HG02870 (cell line): ENCODE results near the gene SCGN.

ENCODE experiments used
- ATAC-seq: cut with Tn5 transposase; IDR thresholded peaks from one replicate; pipeline ENCODE4 v1.9.1; 2021; ENCODE audit warnings: mild to moderate bottlenecking, moderate library complexity; ENCODE audit not compliant: unreplicated experiment

SCGN gene

DNA sequence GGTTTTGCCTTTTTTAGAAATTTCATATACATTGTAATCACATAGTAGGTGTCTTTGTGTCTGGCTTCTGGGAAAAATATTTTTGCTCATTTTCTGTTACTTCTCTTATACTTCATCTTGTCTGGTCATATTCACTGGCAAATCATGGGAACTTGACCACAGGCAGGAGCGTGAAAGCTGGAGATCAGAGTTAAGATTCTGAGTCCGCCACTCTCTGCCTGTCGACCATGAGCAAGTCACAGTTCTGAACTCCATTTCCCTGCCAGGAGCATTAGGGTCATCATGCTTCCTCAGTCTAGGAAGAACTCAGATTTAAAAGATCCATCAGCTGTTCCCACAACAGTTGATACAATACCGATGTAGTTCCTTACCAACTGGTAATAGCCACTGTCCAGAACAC is 12.4 kb upstream of the SCGN start:
- ATAC-seq = no peak

DNA sequence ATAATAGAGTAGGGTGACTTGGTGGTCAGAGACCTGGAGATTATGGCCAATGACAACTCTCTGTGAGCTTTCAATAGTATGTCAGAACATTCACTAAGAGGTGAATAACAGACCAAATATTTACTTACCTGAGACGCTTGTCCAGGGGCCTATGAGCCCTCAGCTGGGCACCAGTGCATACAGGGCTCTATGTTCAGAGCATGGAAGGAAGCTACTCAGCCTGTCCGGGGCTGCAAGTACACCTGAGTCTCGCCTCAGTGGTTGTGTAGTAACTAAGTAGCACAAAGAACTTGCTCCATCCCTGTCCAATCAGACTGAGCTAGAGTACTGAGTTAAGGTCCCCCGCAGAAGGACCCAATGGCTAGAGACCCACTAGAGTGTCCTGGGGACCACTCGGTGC is 11.6 kb upstream of the SCGN start:
- ATAC-seq = no peak

DNA sequence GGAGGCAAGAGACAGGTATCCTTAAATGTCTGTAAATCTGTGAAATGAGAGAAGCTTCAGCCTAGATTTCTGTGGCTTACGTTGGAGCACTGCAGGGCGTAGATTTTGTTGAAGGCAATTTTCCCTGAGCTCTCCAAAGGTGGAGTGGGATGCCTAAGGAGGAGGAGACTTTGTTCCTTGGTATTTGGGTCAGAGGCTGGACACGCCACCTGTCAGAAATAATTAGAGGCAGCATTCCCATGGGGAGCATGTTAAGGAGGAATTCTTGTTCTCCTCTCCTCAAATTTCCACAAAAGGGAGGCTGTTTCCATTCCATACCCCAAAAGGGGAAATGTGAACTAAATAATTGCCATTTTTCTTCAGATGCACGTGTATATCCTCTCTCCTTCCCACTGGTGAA is 11.1 kb upstream of the SCGN start:
- ATAC-seq = no peak

DNA sequence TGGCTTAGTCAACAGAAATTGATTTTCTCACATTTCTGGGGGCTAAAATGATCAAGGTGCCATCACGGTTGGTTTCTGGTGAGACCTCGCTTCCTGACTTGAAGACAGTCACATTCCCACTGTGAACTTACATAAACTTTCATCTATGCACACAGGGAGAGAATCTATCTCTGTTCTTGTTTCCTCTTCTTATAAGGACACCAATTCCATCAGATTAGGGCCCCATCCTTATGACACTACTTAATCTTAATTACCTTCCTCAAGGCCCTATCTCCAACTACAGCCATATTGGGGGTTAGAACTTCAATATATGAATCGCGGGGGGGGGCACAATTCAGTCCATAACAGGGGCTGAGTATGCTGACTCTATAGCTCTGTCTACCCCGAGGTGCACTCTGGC is 10.6 kb upstream of the SCGN start:
- no peak for ATAC-seq

DNA sequence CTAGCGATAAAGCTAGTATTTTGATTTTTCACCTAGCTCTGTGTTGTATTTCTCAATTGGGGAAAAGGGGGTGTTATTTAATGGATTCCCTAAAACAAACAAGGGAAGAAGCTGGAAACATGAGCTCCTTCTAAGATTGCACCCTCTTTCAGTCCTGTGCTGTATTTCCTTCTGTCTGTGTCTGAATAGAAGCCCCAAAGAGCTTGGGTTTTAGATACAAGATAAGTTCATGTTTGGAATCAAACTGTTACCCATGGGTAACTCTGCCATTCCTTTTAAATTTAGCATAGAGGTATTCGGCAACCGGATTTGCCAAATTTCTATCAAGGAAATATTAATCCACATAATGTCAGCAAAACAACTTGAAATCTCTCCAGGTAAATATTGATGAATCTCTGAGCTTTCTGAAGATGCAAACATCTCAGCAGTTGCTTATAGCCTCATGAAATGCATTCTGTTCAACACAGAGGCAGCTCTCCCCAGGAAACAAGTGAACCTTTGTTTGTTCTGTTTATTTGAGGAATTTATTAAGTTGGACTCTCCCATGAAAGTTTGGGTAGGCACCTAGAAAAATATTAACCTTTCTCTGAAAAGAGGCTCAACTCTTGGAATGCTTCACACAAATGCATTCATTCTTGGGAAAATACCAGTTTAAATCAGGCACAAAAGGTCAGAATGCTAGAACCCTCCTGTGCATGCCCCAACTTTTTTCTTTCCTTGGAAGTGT is 9.9 kb upstream of the SCGN start:
- ATAC-seq = no peak

DNA sequence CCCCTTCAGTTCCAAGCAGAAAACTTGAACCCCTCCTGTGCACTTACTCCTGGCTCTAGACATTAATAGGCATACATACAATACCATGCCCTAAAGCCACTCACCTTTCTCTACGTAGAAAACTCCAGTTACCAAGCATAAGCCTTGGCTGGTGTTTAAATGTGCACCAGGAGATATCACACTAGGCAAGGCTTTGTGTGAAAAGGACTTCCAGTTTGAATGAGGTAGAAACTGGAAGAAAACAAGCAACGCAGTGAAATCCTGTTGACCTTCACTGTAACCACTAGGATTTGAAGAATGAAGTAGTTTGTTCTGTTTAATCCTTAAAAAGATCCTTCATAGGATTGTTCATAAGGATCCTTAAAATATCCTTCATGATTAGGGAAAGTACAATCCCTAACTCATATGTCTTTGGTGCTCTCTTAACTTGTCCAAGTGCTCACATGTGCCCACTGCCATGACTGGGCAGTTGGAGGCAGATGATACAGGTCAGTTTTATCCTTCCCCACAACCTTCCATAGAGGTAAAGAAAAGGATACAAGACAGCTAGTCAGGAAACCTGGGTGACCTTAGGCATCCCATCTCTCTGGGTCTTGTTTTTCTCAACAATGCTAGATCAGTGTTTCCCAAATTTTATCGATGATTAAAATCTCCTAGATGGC is 9.2 kb upstream of the SCGN start:
- ATAC-seq = no peak

DNA sequence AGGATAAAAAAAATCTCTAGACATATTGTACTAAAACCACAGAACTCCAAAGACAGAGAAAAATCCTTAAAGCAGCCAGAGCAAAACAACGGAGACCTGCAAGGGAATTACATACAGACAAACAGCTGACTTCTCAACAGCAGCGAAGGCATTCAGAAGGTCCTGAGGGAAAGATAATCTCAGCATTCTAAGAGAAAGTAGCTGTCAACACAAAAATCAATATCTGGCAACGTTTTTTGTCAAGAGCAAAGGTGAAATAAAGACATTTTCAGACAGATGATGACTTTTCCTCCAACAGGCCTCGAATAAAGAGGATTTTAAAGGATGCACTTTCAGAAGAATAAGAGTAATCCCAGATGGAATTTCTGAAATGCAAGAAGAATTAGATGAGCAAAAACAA is 6.1 kb upstream of the SCGN start:
- no peak for ATAC-seq

DNA sequence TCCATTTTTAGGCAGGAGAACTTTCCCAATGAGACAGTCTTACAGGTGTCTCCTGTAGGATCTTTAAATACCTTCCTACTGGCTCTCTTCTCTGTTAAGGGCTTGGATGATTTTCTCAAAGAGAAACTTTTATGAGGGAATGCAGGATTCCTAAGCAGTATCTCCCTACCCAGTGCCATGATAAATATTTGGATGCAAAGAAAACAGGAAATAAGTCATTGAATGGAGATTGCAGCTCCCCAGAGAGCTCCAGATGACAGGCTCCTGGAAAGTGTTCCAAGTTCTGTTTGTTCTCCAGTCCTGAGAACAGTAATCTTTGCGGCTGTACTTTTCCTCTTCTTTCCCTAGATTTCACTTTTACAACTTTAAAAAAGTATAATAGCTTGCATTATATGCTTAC is 2.4 kb upstream of the SCGN start:
- ATAC-seq = no peak

DNA sequence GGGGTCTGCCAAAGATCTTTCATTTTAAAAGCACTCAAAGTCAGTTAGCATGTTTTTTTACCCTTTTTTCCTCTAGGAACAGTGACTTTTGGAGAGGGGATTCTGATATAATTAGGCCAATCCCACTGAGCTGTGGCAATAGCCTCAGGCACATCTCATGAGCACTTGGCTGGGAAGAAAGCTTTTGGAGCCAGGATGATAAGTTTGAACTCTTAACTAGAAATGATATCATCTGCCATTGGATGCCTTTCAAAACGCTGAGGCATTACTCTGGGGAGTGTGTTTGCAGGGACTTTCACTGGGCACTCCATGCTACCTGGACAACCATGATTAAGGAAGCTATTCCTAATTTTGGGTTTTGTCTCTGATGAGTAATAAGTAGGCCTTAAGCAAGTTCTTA is 3.7 kb downstream of the SCGN start:
- no peak for ATAC-seq

DNA sequence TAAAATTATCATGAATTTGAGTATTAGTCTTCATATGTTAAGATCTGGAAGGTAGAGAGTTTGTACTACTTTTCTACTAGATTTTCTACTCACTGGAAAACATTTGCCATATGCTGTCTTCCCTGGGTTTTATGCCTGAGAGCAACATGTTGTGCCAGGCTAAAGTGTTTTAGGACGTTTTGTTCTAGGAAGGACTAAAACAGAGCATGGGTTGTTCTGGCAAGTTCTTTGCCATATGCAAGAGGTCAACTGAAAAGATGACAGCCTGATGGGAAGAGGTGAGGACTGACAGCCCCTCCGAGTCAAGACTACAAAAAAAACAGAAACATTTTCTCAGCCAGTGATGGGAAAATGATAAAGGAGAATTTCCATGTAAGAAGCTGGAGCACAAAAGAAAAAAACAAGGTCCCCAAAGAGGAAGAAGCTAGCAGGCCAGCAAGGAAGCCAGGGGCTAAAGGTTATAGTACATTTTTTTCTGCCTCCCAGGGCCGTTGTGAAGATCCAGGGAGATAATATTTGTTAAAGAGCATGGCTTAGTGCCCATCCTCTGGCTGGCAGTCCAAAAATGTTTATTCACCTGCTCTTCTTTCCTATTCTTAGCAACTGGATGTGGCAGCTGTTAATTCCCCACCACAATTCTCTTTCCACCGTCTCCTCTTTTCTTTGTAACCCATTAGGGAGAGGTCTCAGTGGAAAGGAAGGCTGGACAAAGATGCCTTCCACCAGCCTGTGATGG is 7.8 kb downstream of the SCGN start:
- no peak for ATAC-seq

DNA sequence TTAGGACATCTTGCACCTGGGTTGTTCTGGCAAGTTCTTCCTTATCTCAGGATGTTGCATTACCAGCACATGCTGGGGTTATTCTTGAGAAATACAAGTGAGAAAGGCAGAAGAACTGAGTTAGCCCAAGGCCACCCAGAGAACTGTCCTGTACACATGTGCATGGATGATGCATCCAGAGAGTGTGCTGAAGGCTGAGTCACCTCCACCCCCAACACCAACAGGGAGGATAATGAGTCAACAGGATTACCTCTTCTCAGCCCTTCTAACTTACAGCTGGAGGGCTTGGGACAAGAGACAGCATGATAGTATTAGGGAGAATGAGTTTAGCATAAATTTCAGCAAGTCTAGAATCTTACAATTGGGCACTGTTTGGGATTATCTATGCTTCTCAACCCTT is 8.5 kb downstream of the SCGN start:
- no peak for ATAC-seq

DNA sequence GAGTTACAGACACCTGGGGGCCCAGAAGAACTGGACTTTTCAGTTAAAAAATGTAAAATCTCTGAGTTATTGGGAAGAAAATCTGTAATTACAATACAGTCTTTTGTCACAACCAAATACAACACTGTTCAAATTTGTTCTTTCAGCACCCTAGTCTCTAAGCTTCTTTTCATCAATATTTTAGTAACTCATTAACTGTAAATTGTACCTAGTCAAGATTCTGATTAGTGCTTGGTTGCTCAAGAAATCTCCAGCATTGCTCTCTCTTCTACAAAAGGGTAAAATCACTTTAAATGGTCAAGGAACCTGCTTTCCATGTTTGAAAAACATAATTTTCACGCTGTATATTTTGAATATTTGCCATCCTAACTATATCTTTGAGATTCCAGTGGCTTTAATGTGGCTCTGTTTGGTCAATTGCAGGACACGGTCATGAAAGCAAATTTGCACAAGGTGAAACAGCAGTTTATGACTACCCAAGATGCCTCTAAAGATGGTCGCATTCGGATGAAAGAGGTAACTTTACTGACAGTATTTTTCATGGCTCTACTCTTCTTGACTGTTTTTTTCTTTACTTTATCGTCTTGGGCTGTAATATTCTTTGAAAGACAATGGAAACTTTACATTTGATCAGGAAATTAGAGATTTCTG is 9.2 kb downstream of the SCGN start:
- no peak for ATAC-seq

DNA sequence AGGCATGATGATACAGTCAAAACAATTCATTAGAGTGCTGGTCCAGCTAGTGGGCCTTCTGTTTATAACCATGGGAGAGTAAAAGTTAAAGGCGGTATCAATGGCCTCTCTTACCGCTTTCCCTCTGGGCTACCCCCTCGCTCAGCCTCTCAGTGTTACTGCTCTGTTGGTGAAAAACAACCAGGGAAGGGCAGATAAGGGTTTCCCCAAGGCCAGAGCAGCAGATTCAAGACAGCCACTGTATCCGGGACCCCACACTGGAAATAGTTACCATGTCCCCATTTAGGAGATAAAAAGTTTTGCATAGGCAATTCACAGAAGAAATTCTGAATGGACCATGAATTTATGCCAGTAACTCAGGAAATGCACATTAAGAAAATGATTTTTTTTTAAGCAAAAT is 13.4 kb downstream of the SCGN start:
- no peak for ATAC-seq

DNA sequence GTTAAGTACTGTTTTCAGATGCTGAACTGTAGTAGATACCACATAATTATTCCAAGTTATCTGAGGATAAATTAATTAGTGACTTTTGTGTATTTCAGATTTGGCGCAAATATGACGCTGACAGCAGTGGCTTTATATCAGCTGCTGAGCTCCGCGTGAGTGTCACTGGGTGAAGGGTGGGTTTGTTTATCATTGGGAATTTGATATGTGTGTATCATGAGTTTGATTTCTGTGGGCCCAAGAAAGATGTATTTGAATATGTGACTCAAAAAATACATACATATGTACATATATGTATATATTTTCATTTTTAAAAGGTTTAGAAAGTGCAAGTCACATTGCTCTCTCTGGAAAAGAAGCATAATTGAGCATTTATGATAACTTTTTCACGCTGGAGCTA is 17.4 kb downstream of the SCGN start:
- no peak for ATAC-seq

DNA sequence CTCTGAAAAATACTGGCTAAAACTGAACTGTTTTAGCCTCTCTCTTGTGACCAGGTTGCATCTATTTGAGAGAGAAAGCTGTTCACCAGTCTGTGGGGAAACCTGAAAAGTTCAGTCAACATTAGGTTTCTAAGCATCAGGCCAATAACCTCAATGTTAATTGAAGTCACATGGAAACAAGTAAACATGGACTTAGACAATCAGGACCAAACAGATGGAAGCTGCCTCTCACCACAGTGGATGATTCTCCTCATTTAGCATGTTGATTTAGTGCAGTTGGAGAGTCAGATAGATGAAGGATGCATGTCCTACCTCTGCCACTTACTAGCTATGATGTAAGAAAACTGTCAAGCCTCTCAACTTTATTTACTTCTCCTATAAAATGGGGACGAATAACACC is 18.2 kb downstream of the SCGN start:
- ATAC-seq = no peak

DNA sequence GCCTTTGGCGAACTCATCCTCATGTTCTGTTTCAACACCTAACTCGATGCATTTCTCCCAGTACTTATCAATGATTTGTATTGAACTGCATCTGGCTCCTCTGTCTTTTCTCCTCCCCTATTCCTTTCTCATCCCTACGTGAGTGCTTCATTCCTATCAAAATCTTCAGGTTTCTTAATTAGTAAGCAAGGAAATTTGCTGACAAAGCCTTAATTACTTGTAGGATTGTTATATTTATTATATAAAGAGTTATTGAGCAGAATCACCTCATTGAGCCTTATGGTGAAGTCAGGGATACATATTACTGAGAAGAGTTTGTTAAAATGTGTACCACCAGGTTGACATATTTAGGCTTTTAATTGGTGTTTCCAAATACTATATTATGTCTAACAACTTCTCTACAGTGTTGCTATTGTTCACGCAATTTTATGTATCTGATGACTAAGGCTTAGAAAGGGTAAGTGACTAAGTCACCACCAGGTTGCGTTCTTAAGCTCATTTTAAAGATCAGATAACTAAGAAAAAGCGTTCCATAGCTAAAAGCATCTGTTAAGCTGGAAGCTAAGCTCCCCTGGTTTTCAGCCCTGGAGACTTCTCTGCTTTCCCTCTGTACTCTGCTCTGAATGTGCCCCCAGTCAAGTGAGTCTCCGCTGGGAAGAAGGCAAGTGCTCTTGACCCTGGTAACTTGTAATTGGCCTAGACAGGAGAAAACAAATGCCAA is 18.9 kb downstream of the SCGN start:
- no peak for ATAC-seq

DNA sequence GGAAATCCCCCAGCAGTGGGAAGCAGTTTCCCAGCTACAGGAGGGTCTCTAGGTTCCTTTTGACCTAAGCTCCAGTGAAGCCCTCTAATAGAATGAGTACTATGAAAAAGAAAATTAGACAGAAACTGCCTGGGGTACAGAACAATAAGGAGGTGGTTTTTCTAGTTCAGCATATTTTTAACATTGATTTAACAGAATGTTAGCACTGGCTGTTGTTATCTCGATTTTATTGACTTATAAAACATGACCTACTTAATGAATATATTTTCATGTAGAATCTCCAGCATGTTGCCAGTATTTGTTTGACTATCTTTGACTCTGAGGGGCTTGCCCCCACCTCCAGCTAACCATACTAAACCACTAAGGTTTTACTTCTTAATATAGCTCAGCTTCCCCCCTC is 19.6 kb downstream of the SCGN start:
- ATAC-seq = no peak

DNA sequence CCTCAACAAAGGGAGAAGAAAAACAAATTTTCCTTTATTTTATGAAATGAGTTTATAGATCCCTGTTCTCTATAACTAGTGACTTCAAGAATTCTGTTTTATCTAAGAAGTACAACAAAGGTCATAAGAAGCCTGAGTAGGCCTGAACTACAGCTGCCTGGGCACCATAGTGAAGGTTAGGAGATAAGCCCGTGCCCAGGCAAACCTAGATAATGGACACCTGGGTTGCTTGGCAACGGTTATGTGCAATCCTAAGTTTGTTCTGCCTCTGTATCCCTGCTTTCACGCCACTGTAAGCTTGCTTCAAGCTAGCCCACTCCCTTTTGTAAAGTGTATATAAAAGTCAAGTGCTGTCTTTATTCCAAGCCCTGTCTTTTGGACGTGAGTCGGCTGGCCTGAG is 23.2 kb downstream of the SCGN start:
- no peak for ATAC-seq

DNA sequence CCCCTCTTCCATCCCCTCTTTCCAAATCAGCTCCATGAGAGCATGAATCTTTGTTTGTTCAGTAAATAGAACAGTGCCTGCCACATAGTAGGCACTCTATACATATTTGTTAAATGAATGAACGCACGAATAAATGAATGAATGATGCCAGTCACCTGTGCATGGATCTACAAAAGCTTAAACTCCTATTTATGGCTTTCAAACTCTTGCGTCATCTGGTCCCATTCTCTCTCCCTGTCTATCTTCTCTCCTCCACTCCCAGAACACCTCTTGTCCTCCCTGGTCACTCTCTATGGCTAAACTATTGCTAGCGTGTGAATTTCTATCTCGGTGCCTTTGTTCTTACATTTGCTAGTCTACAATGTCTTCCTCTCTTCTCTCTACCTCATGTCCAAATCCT is 24.8 kb downstream of the SCGN start:
- no peak for ATAC-seq

DNA sequence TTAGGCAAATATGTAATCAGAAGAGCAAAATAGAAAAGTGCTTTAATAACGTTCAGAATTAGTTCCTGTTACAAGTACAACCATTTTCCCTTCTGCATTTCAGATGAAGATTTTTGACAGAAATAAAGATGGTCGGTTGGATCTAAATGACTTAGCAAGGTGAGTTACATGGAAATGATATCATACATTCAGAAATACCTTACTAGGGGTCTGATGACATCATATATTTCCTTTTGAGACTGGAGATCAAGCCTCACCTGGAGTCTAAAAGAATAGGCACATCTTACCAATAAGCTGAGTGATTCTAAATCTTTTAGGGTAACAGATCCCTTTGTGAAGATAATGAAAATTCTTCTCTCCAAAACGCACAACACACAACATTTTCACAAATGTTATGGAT is 29.8 kb downstream of the SCGN start:
- ATAC-seq = no peak

DNA sequence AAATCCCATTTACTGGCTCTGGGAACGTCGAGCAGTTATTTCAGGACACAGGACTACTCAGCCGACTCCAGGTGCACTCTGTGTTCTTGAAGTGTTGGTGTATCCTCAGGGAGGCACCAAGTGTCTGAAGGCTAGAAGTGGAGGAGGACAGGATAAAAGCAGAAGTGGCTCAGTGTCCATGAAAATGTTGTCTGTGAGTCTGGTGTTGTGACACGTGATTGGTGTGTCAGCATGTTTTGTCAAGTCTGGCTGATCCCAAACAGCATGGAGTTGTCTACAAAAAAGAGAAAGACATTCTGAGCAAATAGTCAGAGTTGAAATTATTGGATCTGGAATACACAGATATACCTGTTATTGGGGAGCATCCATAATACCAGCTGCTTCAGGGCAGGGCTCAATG is 30.3 kb downstream of the SCGN start:
- ATAC-seq = no peak
